ENCODE data around the gene APOL3.

- TF ChIP-seq CTCF (IDR thresholded peaks at IDR 0.05; ENCODE audit: low read length) (no peak), EZH2 (IDR thresholded peaks at IDR 0.05; ENCODE audit: borderline replicate concordance, low read length) (no peak)
Measured at GRCh38 chr22:36116127-36116526, 44.4 kb downstream of the APOL3 start.
